ENCODE measurements around the gene AZIN2. TPM values are rescaled to one million over a fixed set of nuclear protein-coding genes. Genes with fewer than 3 reads are reported as not detected.

Gene AZIN2
- total and polyA plus RNA-seq, 9 of the 15 experiments (the other 6 are each of a cell fraction or from before 2014, with no cell fraction given) = 0.06 to 0.91 (median 0.42) TPM; not detected in 2

GRCh38 chr1:33086384-33086850, 5.5 kb downstream of the AZIN2 start (continued):
- TF ChIP-seq PREB (CRISPR knock-in tag; IDR thresholded peaks at IDR 0.05) (no peak), ETV1 (tag; conservative IDR thresholded peaks at IDR 0.05; ENCODE audit: low read depth) (no peak), JUND (IDR thresholded peaks at IDR 0.05; ENCODE audit: borderline replicate concordance, low read depth, low read length) (peak; percentile 31; the same call in 1 of the 2 replicates), JUND (tag; IDR thresholded peaks at IDR 0.05; ENCODE audit: borderline replicate concordance, low read depth, low read length) (no peak), NFIX (CRISPR knock-in tag; IDR thresholded peaks at IDR 0.05; ENCODE audit: low read depth) (no peak), MYNN (IDR thresholded peaks at IDR 0.05) (0 out of 2 replicates have a peak, but pooled peaks have one; percentile 22), MYNN (CRISPR knock-in tag; IDR thresholded peaks at IDR 0.05) (no peak), CHD4 (IDR thresholded peaks at IDR 0.05; ENCODE audit: insufficient read depth, insufficient replicate concordance, low read depth, low read length, poor library complexity, severe bottlenecking) (no peak), SRSF1 (IDR thresholded peaks at IDR 0.05; ENCODE audit: low read depth, low read length) (no peak), RAD51 (IDR thresholded peaks at IDR 0.05; ENCODE audit: borderline replicate concordance, low read depth) (no peak), ZNF197 (CRISPR knock-in tag; IDR thresholded peaks at IDR 0.05; ENCODE audit: low read depth) (no peak), PTTG1 (tag; IDR thresholded peaks at IDR 0.05; ENCODE audit: low read depth) (no peak), POLR2A (conservative IDR thresholded peaks at IDR 0.05) (no peak), ZNF212 (CRISPR knock-in tag; IDR thresholded peaks at IDR 0.05) (no peak), NFE2 (IDR thresholded peaks at IDR 0.05; ENCODE audit: low read depth) (no peak), SIN3A (IDR thresholded peaks at IDR 0.05; ENCODE audit: borderline replicate concordance in 2 of 2, control insufficient read depth in 1 of 2, low read depth in 2 of 2, low read length in 2 of 2) (no peak), BRD4 (IDR thresholded peaks at IDR 0.05) (no peak), PHF8 (IDR thresholded peaks at IDR 0.05; ENCODE audit: borderline replicate concordance, low read length) (no peak), ZNF311 (CRISPR knock-in tag; IDR thresholded peaks at IDR 0.05) (no peak), SLC30A9 (CRISPR knock-in tag; IDR thresholded peaks at IDR 0.05) (no peak), RAD21 (CRISPR knock-in tag; conservative IDR thresholded peaks at IDR 0.05 in 1 of 2, IDR thresholded peaks at IDR 0.05 in 1 of 2) (peak; percentile 88 to 95)
- TF ChIP-seq, protein P1, sequence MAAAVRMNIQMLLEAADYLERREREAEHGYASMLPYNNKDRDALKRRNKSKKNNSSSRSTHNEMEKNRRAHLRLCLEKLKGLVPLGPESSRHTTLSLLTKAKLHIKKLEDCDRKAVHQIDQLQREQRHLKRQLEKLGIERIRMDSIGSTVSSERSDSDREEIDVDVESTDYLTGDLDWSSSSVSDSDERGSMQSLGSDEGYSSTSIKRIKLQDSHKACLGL (CRISPR knock-in tag; IDR thresholded peaks at IDR 0.05; ENCODE audit: borderline replicate concordance, poor library complexity, severe bottlenecking) = no peak
- TF ChIP-seq, protein P2, sequence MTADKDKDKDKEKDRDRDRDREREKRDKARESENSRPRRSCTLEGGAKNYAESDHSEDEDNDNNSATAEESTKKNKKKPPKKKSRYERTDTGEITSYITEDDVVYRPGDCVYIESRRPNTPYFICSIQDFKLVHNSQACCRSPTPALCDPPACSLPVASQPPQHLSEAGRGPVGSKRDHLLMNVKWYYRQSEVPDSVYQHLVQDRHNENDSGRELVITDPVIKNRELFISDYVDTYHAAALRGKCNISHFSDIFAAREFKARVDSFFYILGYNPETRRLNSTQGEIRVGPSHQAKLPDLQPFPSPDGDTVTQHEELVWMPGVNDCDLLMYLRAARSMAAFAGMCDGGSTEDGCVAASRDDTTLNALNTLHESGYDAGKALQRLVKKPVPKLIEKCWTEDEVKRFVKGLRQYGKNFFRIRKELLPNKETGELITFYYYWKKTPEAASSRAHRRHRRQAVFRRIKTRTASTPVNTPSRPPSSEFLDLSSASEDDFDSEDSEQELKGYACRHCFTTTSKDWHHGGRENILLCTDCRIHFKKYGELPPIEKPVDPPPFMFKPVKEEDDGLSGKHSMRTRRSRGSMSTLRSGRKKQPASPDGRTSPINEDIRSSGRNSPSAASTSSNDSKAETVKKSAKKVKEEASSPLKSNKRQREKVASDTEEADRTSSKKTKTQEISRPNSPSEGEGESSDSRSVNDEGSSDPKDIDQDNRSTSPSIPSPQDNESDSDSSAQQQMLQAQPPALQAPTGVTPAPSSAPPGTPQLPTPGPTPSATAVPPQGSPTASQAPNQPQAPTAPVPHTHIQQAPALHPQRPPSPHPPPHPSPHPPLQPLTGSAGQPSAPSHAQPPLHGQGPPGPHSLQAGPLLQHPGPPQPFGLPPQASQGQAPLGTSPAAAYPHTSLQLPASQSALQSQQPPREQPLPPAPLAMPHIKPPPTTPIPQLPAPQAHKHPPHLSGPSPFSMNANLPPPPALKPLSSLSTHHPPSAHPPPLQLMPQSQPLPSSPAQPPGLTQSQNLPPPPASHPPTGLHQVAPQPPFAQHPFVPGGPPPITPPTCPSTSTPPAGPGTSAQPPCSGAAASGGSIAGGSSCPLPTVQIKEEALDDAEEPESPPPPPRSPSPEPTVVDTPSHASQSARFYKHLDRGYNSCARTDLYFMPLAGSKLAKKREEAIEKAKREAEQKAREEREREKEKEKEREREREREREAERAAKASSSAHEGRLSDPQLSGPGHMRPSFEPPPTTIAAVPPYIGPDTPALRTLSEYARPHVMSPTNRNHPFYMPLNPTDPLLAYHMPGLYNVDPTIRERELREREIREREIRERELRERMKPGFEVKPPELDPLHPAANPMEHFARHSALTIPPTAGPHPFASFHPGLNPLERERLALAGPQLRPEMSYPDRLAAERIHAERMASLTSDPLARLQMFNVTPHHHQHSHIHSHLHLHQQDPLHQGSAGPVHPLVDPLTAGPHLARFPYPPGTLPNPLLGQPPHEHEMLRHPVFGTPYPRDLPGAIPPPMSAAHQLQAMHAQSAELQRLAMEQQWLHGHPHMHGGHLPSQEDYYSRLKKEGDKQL (CRISPR knock-in tag; IDR thresholded peaks at IDR 0.05; ENCODE audit: borderline replicate concordance) = no peak

Data from K562 (cell line).